GM21723 (cell line): ENCODE measurements around the gene CCDC78.
"Not testable (repeated sequence)": the region's sequence is repeated elsewhere in the genome, so short reads cannot be mapped to it uniquely, and the experiment has no call there.

ENCODE experiments used
- ATAC-seq: cut with Tn5 transposase; IDR thresholded peaks from one replicate; pipeline ENCODE4 v1.9.1; 2021; ENCODE audit warnings: mild to moderate bottlenecking, moderate library complexity; ENCODE audit not compliant: unreplicated experiment

CCDC78 gene

DNA sequence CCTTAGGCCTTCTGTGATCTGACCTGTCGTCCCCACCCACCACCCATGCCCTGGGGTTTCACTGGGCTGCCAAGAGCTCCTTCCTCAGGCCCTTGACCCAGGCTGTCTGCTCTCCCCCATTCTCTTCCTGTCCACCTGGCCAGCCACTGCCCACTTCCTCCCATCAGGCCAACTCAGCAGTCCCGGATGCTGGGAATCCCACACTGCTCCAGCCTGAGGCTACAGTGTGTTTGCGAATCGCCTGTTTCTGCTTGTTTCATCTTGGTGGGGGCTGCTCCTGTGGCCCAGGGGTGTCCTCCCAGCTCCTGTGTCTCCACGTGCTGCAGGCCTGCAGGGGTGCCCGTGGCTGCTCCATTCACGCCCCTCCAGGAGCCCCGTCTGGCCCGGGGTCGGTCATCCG lies 12.2 kb downstream of the CCDC78 start:
- ATAC-seq, result no peak

- ATAC-seq, result not testable (repeated sequence)
Measured at GRCh38 chr16:712740-713250, 13.4 kb downstream of the CCDC78 start.

DNA sequence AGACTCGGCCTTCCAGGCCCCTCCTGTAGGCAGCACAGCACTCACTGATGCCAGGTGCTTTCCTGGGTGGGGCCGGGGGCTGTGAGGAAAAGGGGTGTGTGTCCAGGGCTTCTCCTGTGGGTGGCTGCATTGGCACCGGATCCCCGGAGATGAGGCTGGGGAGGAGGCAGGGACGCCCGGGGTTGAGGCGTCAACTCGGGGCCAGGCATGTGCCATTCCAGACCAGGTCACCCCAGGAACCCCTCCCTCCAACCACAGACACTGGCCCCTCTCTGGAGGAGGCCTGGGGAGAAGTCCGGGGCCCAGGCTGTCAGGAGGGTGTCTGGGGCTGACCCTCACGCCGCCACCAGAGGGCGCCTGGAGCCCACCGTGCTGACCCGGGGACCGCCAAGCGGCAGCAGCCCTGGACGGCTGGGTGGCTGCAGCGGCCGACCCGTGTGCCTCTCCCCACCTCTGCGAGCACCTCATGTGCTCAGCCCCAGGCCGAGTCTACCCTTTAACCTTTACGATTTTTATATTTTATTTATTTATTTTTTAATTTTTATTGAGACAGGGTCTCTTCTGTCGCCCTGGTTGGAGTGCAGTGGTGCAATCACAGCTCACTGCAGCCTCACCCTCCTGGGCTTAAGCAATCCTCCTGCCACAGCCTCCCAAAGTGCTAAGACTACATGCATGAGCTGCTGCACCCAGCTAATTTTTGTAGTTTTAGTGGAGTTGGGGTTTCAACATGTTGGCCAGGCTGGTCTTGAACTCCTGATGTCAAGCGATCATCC lies 14.5 kb downstream of the CCDC78 start:
- no peak for ATAC-seq

GRCh38 chr16:711084-711483 lies 15.2 kb downstream of the CCDC78 start:
- ATAC-seq, result no peak

- no peak for ATAC-seq
Measured at GRCh38 chr16:710500-711075, 15.7 kb downstream of the CCDC78 start.

DNA sequence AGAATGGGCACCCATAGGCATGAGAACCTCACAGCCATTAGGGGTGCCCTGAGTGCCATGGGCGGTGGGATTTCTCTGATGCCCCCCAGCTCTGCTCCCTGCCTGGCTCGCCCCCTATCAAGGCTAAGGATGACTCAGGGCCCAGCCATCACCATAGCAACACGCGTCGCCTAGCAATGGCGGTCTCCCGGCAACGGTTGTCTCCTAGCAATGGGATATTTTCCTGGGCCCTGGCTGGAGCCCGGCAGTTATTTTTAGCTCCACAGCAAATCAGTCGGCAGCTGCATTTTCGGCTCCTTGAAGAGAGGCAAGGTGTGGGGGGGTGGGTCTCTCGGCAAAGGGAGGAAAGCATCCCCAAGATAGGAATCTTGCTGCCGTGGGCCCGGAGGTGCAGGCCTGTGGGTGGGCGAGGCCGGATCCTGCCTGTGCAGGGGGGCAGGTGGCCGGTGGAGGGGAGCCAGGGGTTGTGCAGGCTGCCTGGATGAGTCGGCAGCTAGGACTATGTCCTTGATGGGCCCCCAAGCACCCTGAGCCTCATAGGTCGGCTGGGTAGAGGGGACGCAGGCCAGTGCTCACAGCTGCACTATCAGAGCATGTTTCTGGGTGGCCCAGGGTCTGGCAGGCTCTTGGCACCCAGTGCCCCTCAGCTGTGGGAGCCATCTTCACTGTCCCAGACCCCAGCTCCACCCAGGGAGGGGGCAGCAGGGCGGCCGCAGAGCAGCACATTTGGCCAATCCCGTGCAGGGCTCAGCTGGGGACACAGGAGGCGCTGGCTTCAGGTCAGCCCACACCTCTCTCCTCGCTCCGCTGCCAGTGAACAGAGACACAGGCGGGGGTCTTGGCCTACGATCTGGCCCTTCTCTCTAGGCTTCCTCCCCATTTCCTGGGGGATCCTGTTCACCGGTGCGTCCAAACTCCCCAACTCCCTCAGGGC lies 16.4 kb downstream of the CCDC78 start:
- no peak for ATAC-seq

GRCh38 chr16:708959-709358 lies 17.3 kb downstream of the CCDC78 start:
- ATAC-seq, result no peak

DNA sequence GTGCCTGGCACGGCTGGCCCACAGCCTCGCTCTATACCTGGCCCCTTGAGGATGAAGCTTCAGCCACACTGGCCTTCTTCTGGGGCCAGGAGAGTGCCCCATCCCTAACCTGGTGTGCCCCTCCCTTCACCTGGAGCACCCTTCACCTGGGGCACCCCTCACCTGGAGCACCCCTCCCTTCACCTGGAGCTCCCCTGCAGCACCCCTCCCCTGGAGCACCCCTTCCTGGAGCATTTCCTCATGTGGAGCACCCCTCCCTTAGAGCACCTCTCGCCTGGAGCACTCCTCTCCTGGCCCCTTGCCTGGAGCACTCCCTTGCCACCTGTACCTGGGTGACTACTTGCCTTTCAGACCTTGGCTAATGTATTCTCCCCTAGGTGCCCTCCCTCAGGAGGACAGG lies 18.2 kb downstream of the CCDC78 start:
- no peak for ATAC-seq

DNA sequence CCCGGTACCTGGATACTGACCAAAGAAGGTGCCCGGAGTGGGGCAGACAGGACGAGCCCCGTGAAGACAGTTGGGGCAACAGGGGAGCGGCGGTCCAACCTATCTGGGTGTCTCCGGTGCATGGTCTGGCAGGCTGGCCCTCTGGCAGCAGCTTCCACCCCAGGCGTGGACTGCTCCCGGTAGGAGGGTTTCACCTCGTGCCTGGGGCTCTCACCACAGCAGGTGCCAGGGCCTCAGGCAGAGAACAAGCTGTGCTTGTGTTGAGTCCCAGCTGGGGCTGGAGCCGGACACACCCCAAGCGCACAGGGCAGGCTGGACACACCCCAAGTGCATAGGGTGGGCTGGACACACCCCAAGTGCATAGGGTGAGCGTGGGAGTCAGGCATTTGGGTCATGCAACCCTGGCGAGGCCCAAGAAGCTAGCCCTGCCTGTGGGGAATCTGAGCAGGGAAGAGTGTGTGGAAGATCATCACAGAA lies 19.1 kb downstream of the CCDC78 start:
- no peak for ATAC-seq

DNA sequence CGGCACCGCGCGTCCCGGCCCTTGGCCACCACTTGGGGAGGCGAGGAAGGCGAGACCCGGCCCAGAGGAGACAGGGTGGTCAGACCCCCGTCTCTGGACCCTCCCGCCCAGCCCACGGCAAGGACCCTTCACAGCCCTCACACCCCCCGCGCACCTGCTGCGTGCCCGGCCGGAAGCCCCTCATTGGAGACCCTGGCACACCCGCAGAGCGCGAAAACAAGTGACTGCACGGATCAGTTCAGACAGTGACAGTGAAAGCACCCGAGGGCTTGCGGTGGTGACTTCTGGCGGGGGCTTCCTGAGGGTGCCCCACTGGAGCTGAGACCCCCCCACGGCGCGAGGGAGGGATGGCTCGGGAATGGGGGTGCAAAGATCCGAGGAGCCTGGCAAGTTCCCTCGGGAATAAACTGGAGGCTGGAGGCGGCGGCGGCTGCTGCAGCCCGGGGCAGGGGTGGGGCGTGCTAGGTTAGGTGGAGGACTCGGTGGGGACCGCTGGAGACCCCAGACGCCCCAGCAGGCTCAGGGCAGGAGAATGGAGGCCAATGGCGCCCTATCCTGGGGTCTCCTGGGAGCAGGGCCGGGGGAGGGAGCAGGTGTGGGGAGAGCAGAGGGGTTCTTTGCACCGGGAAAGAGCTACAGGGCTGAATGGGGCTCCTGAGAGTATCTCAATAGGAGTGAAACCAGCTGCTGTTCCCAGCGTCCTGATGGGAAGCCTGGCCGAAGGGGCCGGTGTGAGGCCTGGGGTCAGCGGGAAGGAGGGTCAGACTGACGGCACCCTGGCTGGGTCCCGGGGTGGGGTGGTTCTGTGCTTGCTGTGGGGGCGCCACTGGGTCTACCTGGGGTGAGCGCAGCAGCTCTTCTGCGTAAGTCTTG lies 19.8 kb downstream of the CCDC78 start:
- no peak for ATAC-seq

- ATAC-seq, result no peak
Measured at GRCh38 chr16:705431-706188, 20.6 kb downstream of the CCDC78 start, which contains the start of gene FBXL16. Gene FBXL16, minus strand, starts transcription at chr16:705801. Its CDS starts 8,396 bp downstream, at chr16:697405.

- no peak for ATAC-seq
Measured at GRCh38 chr16:704552-705380, 21.5 kb downstream of the CCDC78 start.

DNA sequence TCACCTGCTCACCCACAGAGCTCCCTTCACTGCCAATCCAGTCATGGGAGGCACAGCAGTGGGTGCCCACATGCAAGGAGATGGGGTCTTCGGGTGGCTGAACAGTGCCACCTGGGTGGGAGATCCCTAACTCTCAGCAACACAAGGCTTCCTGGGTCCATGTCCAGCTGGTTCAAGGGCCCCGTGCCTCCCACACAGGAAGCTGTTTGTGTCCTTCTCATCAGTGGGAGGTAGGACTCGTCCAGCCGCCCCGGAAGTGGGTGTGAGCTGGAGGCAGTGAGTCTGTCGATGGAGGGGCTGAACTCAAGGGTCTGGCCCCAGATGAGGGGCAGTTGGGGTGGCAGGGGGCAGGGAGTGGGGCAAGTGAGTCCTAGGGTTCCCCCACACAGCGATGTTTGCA lies 22.2 kb downstream of the CCDC78 start:
- ATAC-seq, result no peak

DNA sequence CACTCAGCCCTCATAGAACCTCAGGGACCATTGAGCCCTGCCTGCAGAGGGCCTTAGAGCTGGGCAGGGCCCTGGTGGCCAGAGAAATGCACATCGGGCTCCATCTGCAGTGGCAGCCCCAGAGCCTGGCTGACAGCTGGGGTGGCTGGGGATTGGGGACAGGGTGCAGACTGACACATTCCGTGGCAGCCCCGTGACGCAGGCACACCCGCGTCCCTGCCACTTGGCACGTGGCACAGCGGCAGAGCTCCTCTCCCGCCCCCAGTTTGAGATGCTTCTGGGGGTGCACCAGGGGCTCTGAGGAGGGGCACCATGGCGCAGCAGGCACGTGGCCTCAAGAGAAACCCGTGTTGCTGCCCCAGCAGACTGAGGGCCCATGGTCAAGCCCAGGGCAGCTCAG lies 22.8 kb downstream of the CCDC78 start:
- no peak for ATAC-seq

GRCh38 chr16:702341-702740 lies 23.9 kb downstream of the CCDC78 start:
- no peak for ATAC-seq

DNA sequence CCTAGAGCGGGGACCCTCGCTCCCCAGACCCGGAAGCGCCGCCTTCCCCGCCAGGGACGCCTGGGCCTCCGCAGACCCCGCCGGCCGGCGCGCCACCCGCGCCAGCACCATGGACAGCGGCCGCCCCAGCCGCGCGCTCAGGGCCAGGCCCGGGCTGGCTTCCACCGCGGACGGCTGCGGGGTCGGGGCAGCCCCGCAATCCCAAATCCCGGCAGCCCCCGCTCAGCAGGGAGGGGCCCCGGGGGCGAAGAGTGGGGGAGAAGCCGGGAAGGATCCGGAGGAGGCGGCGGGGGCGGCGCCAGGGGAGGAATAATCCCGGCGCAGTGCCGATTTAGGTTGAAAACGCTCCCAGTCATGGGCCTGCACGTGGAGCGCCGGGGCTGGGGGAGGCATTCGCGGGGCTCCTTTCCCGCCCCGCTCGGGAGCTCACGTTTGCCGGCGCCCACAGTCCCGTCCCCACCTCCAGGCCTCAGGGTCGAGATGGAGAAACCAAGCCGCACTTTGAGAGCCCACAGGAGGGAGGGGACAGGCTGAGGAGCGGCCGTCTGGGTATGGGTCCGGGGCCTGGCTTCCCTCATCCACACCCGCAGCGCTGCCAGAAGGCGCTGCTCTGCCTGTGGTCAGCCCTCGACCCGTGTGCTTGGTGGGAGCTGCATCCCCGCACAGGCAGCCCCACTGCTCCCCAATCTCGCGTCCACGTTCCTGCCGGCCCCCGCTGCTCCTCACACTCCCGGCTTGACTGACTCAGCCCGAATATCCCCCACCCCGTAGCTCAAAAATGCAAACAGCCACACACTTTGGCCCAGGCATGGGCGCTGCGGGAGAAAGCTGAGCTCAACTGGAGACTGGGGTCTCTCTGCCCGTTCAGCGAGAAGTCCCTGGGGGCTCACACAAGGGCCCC lies 25.3 kb downstream of the CCDC78 start:
- no peak for ATAC-seq

DNA sequence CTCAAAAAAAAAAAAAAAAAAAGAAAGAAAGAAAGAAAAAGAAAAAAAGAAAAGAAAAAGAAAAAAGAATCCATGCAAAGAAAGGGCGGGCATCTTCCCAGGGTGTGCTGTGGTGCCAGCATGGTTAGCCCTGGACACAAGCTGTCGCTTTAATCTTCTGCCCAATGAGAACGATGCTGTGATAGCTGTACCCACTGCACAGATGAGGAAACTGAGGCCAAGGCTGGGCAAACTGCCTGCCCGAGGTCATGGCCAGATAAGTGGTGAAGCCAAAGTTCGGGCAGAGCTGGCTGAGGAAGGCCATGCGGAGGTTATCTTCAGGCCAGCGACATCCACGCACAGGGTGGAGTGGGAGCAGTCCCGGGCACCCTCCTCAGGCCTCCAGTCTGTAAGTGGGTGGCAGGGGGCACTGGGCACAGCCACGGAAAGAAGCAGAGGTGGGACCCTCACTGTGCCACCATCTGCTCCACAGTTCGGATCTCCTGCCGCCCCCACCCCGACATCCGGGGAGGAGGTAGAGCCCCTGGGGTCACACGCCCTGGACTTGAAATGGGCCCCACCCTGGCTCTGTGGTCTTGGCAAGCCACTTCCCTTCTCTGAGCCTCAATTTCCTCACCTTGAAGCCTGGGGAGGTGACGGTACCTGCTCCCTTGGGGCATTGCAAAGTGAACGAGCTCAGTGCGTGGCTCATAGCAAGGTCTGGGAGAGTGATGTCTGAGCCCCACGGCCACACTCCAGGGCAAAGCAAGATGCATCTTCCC lies 27.2 kb downstream of the CCDC78 start:
- ATAC-seq, result no peak
